IMR-90 (cell line): ENCODE results near the gene NRL. TPM values are rescaled to one million over a fixed set of nuclear protein-coding genes. Genes with fewer than 3 reads are reported as not detected.

Experiments used
- ATAC-seq: fragments of 200-7000 bp; cut with Tn5 transposase; 2 replicates; pipeline ENCODE4 v1.9.1; 2020; ENCODE audit warnings: low read depth, mild to moderate bottlenecking, moderate library complexity
- BruUV-seq: library from RNA; stranded (reverse); fragments of 400-500 nt; replicated peaks from 2 replicates; lab custom pipeline; 2021; lab: Mats Ljungman, UMichigan
- CTCF ChIA-PET: fragments of 300-600 bp; formaldehyde crosslinking; extraction: SDS; loops from one replicate; lab custom pipeline; 2021; ENCODE audit warnings: antibody characterized with exemption; lab: Yijun Ruan, JAX
- POLR2A ChIA-PET: fragments of 300-600 bp; sonication (Branson Sonifier 250); formaldehyde crosslinking; loops from one replicate; lab custom pipeline; 2022; ENCODE audit warnings: antibody characterized with exemption; ENCODE audit not compliant: unreplicated experiment; lab: Charles Lee
- DNase-seq: peaks from one replicate; pipeline ENCODE4 v3.0.0; 2013
- H2AFZ ChIP-seq: replicated peaks from 2 replicates; pipeline ENCODE3; 2013; ENCODE audit warnings: low read length, mild to moderate bottlenecking; ENCODE audit not compliant: poor library complexity
- H2AK5ac ChIP-seq: 2 replicates; pipeline ENCODE4 v1.6.1; 2013; ENCODE audit warnings: low read depth, low read length, inconsistent platforms
- H2AK9ac ChIP-seq: replicated peaks from 2 replicates; pipeline ENCODE3; 2013; ENCODE audit warnings: mild to moderate bottlenecking, low read depth, low read length, moderate library complexity; ENCODE audit not compliant: poor library complexity
- H2BK120ac ChIP-seq: 2 replicates; pipeline ENCODE4 v1.6.1; 2013; ENCODE audit warnings: low read depth, low read length, inconsistent platforms
- H2BK15ac ChIP-seq: 3 replicates; pipeline ENCODE4 v1.6.1; 2013; ENCODE audit warnings: low read depth, low read length, inconsistent platforms
- H2BK20ac ChIP-seq: 2 replicates; pipeline ENCODE4 v1.6.1; 2013; ENCODE audit warnings: low read depth, mild to moderate bottlenecking, inconsistent platforms, low read length, moderate library complexity
- H2BK5ac ChIP-seq: 2 replicates; pipeline ENCODE4 v1.6.1; 2013; ENCODE audit warnings: mild to moderate bottlenecking, low read depth, low read length, inconsistent platforms; ENCODE audit not compliant: poor library complexity, severe bottlenecking
- H3K14ac ChIP-seq: replicated peaks from 2 replicates; pipeline ENCODE4 v1.6.1; 2013; ENCODE audit warnings: low read depth, low read length, inconsistent platforms
- H3K18ac ChIP-seq: 2 replicates; pipeline ENCODE4 v1.6.1; 2013; ENCODE audit warnings: low read depth, low read length, control low read depth
- H3K23ac ChIP-seq: 2 replicates; pipeline ENCODE4 v1.6.1; 2013; ENCODE audit warnings: low read depth, low read length, inconsistent platforms
- H3K27ac ChIP-seq: 2 replicates; pipeline ENCODE4 v1.5.1; 2013; ENCODE audit warnings: mild to moderate bottlenecking, control low read depth, low read length; ENCODE audit not compliant: insufficient read depth
- H3K27me3 ChIP-seq: 2 replicates; pipeline ENCODE4 v1.6.1; 2013; ENCODE audit warnings: low read length; ENCODE audit not compliant: control insufficient read depth, insufficient read depth
- H3K36me3 ChIP-seq: 2 replicates; pipeline ENCODE4 v1.6.1; 2013; ENCODE audit warnings: low read length, mixed read lengths; ENCODE audit not compliant: control insufficient read depth, insufficient read depth
- H3K4ac ChIP-seq: 2 replicates; pipeline ENCODE4 v1.6.1; 2013; ENCODE audit warnings: low read depth, low read length, inconsistent platforms
- H3K4me1 ChIP-seq: 2 replicates; pipeline ENCODE4 v1.6.1; 2013; ENCODE audit warnings: low read length, mixed read lengths; ENCODE audit not compliant: control insufficient read depth, insufficient read depth
- H3K4me2 ChIP-seq: 2 replicates; pipeline ENCODE4 v1.6.1; 2013; ENCODE audit warnings: low read depth, mild to moderate bottlenecking, control low read depth, low read length, moderate library complexity
- H3K4me3 ChIP-seq: 2 replicates; pipeline ENCODE4 v1.5.1; 2013; ENCODE audit warnings: low read depth, mild to moderate bottlenecking, control low read depth, low read length, moderate library complexity; ENCODE audit not compliant: insufficient read depth
- H3K56ac ChIP-seq: 2 replicates; pipeline ENCODE4 v1.6.1; 2013; ENCODE audit warnings: low read length, inconsistent platforms; ENCODE audit not compliant: insufficient read depth; ENCODE audit errors: extremely low read depth
- H3K79me1 ChIP-seq, 2 experiments: 2 replicates each; pipeline ENCODE4 v1.6.1; 2013; ENCODE audit warnings: low read length in 2 of 2, inconsistent platforms in 1 of 2, low read depth in 1 of 2
- H3K9ac ChIP-seq: 2 replicates; pipeline ENCODE4 v1.6.1; 2013; ENCODE audit warnings: low read depth, low read length, control low read depth
- H3K9me1 ChIP-seq: 2 replicates; pipeline ENCODE4 v1.6.1; 2013; ENCODE audit warnings: low read length, inconsistent platforms; ENCODE audit not compliant: insufficient read depth
- H3K9me3 ChIP-seq: 2 replicates; pipeline ENCODE4 v1.6.1; 2013; ENCODE audit warnings: low read length; ENCODE audit not compliant: control insufficient read depth, insufficient read depth
- H4K20me1 ChIP-seq: 2 replicates; pipeline ENCODE4 v1.6.1; 2013; ENCODE audit warnings: low read length, inconsistent platforms; ENCODE audit not compliant: insufficient read depth
- H4K5ac ChIP-seq: 2 replicates; pipeline ENCODE4 v1.6.1; 2013; ENCODE audit warnings: mild to moderate bottlenecking, low read depth, low read length, control low read depth
- H4K8ac ChIP-seq, 2 experiments: 2 replicates each; pipeline ENCODE4 v1.6.1; 2013; ENCODE audit warnings: low read depth in 2 of 2, low read length in 2 of 2, control low read depth in 1 of 2, inconsistent platforms in 1 of 2
- H4K91ac ChIP-seq: 2 replicates; pipeline ENCODE4 v1.6.1; 2013; ENCODE audit warnings: low read depth, low read length, inconsistent platforms; ENCODE audit not compliant: insufficient read depth
- CEBPB ChIP-seq: IDR thresholded peaks from 2 replicates; pipeline ENCODE4 v1.6.1; 2012; ENCODE audit warnings: low read depth, low read length, improper control_type of control experiment
- WGBS, 2 experiments: methylation state at CpG; one replicate each; pipeline versions ENCODE4 v1.1.5 to v1.1.7; 2013; ENCODE audit warnings: missing lambda C conversion rate in 2 of 2; ENCODE audit not compliant: insufficient read length in 1 of 2; ENCODE audit errors: extremely low coverage in 2 of 2; 5-methylcytosine and 5-hydroxymethylcytosine counted together
- dilution Hi-C: fragments of 300-500 bp; cut with HindIII; formaldehyde crosslinking; loops from one replicate; pipeline ENCODE4 v1.14.3; 2018; ENCODE audit warnings: low sequenced_read_pairs; ENCODE audit not compliant: unreplicated experiment
- in situ Hi-C: fragments of 300-500 bp; cut with MboI; formaldehyde crosslinking; loops from 3 replicates; pipeline ENCODE4 v1.14.3; 2019; ENCODE audit warnings: low sequenced_read_pairs, inconsistent platforms, mixed read lengths
- intact Hi-C: fragments of 100-400 bp; cut with micrococcal nuclease; formaldehyde crosslinking; loops from 2 replicates; pipeline ENCODE4 v1.10.0; 2022
- polyA plus RNA-seq, 3 experiments: library from polyadenylated mRNA; depleted of rRNA; stranded (reverse); fragments of >200 nt; gene quantifications; 2 replicates each; pipeline ENCODE4 v1.2.3, GENCODE V29; 2012; ENCODE audit warnings: low replicate concordance in 1 of 3
- total RNA-seq: library from RNA; depleted of rRNA; stranded (reverse); fragments of >200 nt; gene quantifications from 2 replicates; pipeline ENCODE4 v1.2.3, GENCODE V29; 2012

NRL gene
- total and polyA plus RNA-seq, 2 of the 4 experiments (the other 2 are of a cell fraction) = 0.18 to 0.70 TPM

- 88% methylated on average over 4 of the region's 9 CpGs; no CpG with 5 or more reads in 1 of the 2 experiments for WGBS, 2 experiments
- intact Hi-C loops (no loop called here), in situ Hi-C loops (no loop called here), dilution Hi-C loops (no loop called here)
- Histone ChIP-seq H4K8ac (no peak overlapping the region), H3K36me3 (peaks cover 52% of the 10 kb centered on the region), H3K18ac (no peak overlapping the region), H4K5ac (no peak overlapping the region), H3K27me3 (no peaks in the 10 kb centered on the region), H4K20me1 (peaks cover 10% of the 10 kb centered on the region), H3K9me3 (no peaks in the 10 kb centered on the region), H3K23ac (no peak overlapping the region), H3K9me1 (no peaks in the 10 kb centered on the region), H3K4me2 (no peak overlapping the region), H3K4ac (no peak overlapping the region), H2BK15ac (no peak overlapping the region), H4K91ac (no peak overlapping the region), H3K56ac (no peak overlapping the region), H3K14ac (no peak overlapping the region), H3K79me1 (peaks cover 21 to 44% of the 10 kb centered on the region in 2 experiments), H3K4me1 (peaks cover 3% of the 10 kb centered on the region), H3K27ac (no peak overlapping the region), H2AK9ac (no peak overlapping the region), H2BK5ac (no peak overlapping the region), H2BK20ac (no peak overlapping the region), H3K4me3 (no peak overlapping the region), H2AFZ (no peak overlapping the region), H3K9ac (no peak overlapping the region), H2AK5ac (no peak overlapping the region), H2BK120ac (no peak overlapping the region)
- TF ChIP-seq CEBPB = no peak
- BruUV-seq = no TSS peak
- CTCF ChIA-PET = interaction anchor here (4.3 kb wide), 1 partner anchor 10 kb away, joined by 14 read pairs; the partner anchor contains the start of gene IRF9
- ATAC-seq (no peak), DNase-seq (no peak)
- POLR2A ChIA-PET = no interaction called here
These were observed 36.2 kb upstream of the NRL start for GRCh38 chr14:24150993-24151392.
